GM18867 (cell line): ENCODE data around the gene SSR3.
"Not testable (repeated sequence)": the region's sequence is repeated elsewhere in the genome, so short reads cannot be mapped to it uniquely, and the experiment has no call there.

Source experiments
- ATAC-seq: cut with Tn5 transposase; IDR thresholded peaks from one replicate; pipeline ENCODE4 v1.9.1; 2021; ENCODE audit warnings: mild to moderate bottlenecking, moderate library complexity; ENCODE audit not compliant: unreplicated experiment

Gene SSR3

DNA sequence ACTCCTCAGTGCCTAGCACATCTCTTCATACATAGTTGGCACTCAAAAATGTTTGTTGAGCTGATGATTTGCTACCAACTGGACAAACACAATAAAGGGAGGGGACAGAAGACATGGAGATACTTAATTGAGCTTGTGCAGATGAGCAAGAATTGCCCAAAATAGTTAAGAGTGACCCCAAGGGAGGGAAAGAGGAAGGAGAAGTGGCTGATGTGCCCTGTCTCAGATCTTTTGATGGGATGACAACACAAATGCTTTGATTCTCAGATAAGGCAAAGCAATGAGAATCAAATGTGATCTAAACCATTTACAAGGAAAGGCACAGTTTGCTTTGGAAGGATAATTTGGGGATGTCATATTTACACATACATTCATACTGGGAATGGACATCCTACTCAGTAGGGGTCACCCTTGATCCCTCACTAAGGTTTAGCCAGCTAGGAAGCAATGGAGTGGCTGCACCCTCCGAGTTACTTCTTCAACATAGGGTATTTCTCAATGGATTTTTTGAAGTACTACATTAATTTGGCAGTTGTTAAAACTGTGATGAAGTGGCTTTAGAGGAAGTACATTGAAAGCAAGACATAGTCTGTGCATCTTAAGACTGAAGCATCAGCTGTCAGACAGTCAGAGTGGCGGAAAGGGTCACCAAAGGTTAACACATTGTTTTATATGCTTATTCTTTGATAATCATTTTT is 21.9 kb upstream of the SSR3 start:
- no peak for ATAC-seq

GRCh38 chr3:156576051-156576450 is 21.1 kb upstream of the SSR3 start:
- no peak for ATAC-seq

DNA sequence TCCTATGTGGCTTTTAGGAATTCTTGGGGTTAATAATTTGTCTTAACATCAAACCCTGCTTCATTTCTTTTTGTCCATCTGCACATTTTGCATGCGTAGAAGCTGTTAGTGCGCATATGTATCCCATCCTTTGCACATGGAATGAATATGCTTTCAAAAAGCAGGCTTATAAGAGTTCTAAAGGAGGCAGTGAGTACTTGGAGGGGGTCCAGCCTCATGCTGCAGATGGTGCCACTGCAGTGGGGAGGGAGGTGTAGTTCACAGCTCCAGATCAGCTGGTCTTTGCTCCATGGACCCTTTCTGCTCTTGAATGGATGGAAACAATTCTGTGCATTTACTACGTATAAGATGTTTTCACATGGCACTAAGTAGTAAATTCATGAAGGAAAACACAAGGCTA is 20.7 kb upstream of the SSR3 start:
- ATAC-seq = no peak

DNA sequence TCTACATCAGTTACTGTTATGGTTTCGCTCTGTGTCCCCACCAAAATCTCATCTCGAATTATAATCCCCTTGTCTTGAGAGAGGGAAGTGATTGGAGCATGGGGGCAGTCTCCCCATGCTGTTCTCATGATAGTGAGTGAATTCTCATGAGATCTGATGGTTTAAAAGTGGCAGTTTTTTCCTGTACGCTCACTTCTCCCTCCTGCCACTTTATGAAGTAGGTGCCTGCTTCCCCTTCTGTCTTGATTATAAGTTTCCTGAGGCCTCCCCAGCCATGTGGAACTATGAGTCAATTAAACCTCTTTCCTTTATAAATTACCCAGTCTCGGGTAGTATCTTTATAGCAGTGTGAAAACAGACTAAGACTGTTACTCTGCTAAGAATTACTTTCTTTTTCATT is 15.0 kb upstream of the SSR3 start:
- ATAC-seq = not testable (repeated sequence)

DNA sequence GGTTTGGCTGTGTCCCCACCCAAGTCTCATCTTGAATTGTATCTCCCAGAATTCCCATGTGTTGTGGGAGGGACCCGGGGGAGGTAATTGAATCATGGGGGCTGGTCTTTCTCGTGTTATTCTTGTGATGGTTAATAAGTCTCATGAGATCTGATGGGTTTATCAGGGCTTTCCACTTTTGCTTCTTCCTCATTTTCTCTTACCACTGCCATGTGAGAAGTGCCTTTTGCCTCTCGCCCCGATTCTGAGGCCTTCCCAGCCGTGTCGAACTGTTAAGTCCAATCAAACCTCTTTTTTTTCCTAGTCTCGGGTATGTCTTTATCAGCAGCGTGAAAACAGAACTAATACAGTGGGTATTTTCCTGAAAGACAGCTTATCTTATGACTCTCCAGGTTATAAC is 14.1 kb upstream of the SSR3 start:
- ATAC-seq = not testable (repeated sequence)

DNA sequence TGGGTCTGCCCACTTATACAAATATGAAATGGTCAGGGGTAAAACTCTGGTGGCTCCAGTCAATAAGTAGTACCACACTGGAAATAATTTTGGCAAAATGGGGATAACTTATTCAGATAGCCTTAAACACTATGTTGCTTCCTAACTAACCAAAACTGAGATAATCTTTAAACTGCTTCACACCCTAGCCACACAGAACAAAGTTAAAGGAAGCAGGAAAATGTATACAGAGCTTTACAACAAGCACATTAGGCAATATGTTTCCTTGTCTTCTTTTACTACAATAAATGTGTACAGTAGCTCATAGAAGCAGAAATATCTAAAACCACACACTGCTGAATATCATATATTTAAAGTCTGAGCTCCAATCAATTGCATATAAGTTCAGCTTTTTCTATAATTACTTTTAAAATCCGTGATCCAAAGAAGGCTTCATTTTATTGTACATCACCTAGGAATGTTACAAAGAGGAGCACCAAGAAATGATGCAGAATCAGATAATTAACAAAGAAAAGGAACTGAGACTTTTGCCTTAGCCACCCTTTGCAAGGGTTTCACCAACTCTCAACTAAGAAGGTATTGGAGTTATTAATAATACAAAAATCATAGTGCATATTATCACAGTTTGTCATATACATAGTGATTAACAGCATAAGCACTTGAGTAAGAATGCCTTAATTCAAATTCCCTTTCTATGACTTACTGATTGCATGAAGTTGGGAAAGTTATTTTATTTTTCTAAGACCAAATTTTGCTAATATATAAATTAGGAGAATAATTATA is 9.2 kb upstream of the SSR3 start:
- no peak for ATAC-seq

DNA sequence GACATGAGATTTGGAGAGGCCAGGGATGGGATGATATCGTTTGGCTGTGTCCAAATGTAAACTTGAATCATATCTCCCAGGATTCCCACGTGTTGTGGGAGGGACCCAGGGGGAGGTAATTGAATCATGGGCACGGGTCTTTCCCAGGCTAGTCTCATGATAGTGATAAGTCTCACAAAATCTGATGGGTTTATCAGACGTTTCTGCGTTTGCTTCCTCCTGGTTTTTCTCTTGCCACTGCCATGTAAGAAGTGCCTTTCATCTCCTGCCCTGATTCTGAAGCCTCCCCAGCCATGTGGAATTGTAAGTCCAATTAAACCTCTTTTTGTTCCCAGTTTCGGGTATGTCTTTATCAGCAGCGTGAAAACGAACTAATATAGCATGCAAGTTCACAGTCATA is 7.6 kb upstream of the SSR3 start:
- not testable (repeated sequence) for ATAC-seq

DNA sequence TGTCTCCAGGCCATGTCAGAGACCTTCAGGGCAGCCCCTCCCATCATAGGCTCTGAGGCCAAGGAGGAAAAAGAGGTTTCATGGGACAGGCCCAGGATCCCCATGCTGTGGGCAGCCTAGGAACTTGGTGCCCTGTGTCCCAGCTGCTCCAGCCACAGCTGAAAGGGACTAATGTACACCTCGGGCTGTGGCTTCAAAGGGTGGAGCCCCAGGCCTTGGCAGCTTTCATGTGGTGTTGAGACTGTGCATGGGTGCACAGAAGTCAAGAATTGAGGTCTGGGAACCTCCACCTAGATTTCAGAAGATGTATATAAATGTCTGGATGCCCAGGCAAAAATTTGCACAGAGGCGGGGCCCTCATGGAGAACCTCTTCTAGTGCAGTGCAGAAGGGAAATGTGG is 6.6 kb upstream of the SSR3 start:
- no peak for ATAC-seq

DNA sequence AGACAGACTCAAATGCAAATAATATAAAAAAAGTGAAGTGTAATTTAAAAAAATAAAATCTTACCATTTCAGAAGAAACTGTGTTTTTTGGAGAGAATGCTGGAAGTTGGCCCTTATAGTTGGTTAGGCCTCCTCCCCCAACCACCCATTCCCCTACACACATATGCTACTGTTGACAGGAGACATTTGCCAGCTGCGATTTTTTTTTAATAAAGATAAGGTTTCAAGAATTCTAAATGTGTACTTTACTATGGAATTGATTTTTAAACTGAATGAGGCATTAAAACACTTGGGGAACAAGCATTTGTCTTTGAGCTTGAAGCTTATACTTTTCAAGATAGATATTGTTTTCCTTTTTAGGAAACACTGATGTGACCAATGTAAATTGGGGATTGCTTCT is 4.4 kb upstream of the SSR3 start:
- ATAC-seq = no peak

GRCh38 chr3:156558389-156558788 is 3.5 kb upstream of the SSR3 start:
- no peak for ATAC-seq

DNA sequence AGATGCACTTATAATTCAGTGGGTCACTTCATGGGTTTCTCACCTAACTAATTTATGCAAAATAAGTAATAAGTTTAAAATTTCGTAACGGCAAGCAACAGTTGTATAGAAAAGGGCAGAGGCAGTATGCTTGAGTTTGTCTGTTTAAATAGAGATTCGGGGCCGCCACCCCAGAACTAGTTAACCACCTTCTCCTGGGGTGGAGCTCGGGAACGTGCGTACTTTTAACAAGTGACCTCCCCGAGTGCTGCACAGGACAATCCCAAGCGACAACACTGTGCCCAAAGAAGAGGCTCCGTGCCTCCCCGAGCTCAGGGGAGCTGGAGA is 439 bp downstream of the SSR3 start:
- ATAC-seq = no peak

- ATAC-seq = no peak
Observed at GRCh38 chr3:156553705-156554356, 1.1 kb downstream of the SSR3 start.

- no peak for ATAC-seq
Observed at GRCh38 chr3:156552973-156553372, 1.9 kb downstream of the SSR3 start.

- ATAC-seq = no peak
Observed at GRCh38 chr3:156551746-156552145, 3.2 kb downstream of the SSR3 start.

DNA sequence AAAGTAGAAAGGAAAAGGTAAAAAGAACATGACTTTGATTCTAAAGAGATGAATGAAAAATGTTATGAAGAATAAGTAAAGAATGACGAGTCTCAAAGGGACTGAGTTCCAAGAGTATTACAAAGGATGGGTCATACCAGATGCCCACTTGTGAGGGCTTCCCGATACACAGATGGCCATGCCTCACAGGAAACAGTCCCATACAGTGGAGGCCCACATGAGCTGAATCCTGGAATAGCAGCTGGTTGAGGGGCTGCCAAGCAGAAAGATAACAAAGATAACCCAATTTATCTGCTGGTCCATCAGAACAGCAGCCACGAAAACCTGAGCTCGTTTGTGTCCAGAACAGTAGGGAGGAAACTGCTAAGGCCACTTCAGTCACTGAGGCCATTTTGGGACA is 3.7 kb downstream of the SSR3 start:
- no peak for ATAC-seq

DNA sequence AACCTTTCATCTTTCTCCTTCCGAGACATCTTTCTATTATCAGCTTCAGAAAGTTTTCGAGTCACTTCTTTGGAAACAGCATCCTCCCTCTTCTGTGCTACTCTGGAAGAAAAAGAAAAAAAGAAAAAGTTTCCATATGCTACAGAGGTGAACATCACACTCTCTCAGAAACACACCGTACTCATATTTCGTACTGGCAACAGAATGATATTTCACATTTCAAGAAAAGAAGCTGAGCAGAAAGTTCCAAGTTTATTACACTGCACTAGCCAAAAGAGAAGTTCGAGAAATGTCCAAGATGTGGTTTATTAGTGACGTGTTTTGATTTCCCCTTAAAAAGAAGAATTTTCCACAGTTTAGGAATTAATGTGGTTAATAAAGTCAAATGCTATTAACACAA is 6.0 kb downstream of the SSR3 start:
- ATAC-seq = no peak

- ATAC-seq = no peak
Observed at GRCh38 chr3:156548041-156548687, 6.8 kb downstream of the SSR3 start.

DNA sequence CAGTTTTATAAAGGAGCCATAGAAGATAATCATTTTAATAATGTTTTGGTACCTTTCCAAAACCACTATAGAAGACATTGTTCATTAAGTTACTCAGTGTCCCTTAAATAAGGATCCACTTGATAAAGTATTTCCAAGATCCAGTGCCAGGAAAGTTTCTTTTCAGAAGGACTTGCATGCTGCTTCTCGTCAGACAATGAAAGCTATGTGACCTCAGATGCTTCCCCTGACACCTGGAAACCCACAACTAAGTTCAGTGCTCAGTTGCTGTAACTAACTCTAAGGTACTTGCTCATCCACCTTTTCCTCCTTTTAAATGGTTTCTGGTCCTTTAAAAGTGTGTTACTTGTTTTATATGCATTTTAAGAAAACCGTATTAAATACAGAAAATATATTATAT is 7.3 kb downstream of the SSR3 start:
- no peak for ATAC-seq

DNA sequence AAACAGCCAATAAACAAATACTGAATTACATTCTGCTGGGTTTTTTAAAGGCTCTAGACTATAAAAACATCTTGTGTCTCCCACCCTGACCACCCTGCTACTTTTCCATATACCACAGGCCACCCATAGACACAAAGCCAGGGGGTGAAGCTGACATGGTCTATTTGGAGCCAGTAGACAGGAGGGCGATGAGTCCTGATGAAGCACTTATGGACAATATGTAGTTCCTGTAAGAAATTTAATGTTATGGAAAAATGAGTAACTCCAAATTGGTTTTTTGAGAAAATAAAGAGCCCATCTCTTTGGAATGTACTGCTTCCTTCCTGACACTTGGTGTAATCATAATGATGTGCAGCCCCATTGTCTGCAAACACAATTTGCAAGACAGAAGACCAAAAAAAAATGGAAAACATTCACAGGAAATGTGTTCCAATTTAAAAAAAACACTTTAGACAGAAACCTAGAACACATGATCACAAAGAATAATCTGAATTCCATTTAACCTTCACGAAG is 11.8 kb downstream of the SSR3 start:
- ATAC-seq = no peak

- ATAC-seq = no peak
Observed at GRCh38 chr3:156542101-156543042, 12.5 kb downstream of the SSR3 start.
